CD1c-positive myeloid dendritic cell (primary cell): ENCODE results near the gene SYK.

Source experiments
- DNase-seq: peaks from one replicate; pipeline ENCODE4 v3.0.0-alpha.2; 2016; ENCODE audit errors: extremely low spot score

Gene SYK

GRCh38 chr9:90851444-90851843, 49.8 kb downstream of the SYK start:
- no peak for DNase-seq

- no peak for DNase-seq
Measured at GRCh38 chr9:90853945-90854344, 52.3 kb downstream of the SYK start.

- DNase-seq, result no peak
Measured at GRCh38 chr9:90854637-90855175, 53.1 kb downstream of the SYK start.

GRCh38 chr9:90855208-90855902, 53.7 kb downstream of the SYK start:
- no peak for DNase-seq

- DNase-seq, result no peak
Measured at GRCh38 chr9:90857091-90857490, 55.5 kb downstream of the SYK start.

GRCh38 chr9:90857855-90858254, 56.2 kb downstream of the SYK start:
- no peak for DNase-seq

GRCh38 chr9:90858457-90858901, 56.9 kb downstream of the SYK start:
- DNase-seq, result no peak

GRCh38 chr9:90860382-90860781, 58.8 kb downstream of the SYK start:
- no peak for DNase-seq

- DNase-seq, result peak; percentile 84
Measured at GRCh38 chr9:90860826-90861225, 59.2 kb downstream of the SYK start.

GRCh38 chr9:90861380-90861779, 59.8 kb downstream of the SYK start:
- DNase-seq, result no peak

GRCh38 chr9:90861826-90862740, 60.5 kb downstream of the SYK start:
- no peak for DNase-seq

GRCh38 chr9:90864779-90865178, 63.2 kb downstream of the SYK start:
- no peak for DNase-seq

- no peak for DNase-seq
Measured at GRCh38 chr9:90867101-90867500, 65.5 kb downstream of the SYK start.

- peak; percentile 31 for DNase-seq
Measured at GRCh38 chr9:90868555-90868954, 66.9 kb downstream of the SYK start.

GRCh38 chr9:90869361-90869760, 67.7 kb downstream of the SYK start:
- DNase-seq, result peak; percentile 26

- DNase-seq, result peak; percentile 67
Measured at GRCh38 chr9:90870621-90871326, 69.2 kb downstream of the SYK start.

GRCh38 chr9:90871327-90871935, 69.8 kb downstream of the SYK start:
- no peak for DNase-seq

GRCh38 chr9:90872835-90873294, 71.2 kb downstream of the SYK start:
- peak; percentile 24 for DNase-seq

- no peak for DNase-seq
Measured at GRCh38 chr9:90873422-90873821, 71.8 kb downstream of the SYK start.

- DNase-seq, result no peak
Measured at GRCh38 chr9:90874194-90874593, 72.6 kb downstream of the SYK start.

- no peak for DNase-seq
Measured at GRCh38 chr9:90878562-90878961, 76.9 kb downstream of the SYK start.

GRCh38 chr9:90880066-90880465, 78.4 kb downstream of the SYK start:
- no peak for DNase-seq
